Neural progenitor cell (in vitro differentiated cells): ENCODE results near the gene XYLT1. TPM values are rescaled to one million over a fixed set of nuclear protein-coding genes. Genes with fewer than 3 reads are reported as not detected.

ENCODE experiments used
- DNase-seq: peaks from one replicate; pipeline ENCODE4 v3.0.0-alpha.2; 2016; ENCODE audit warnings: low spot score
- H2AFZ ChIP-seq: fragments of 200-600 bp; sonication (generic); replicated peaks from 2 replicates; pipeline ENCODE4 v1.6.1; 2016; ENCODE audit warnings: antibody characterized with exemption
- H3F3A ChIP-seq: fragments of 200-600 bp; sonication (generic); 2 replicates; pipeline ENCODE4 v1.6.1; 2016; ENCODE audit warnings: antibody characterized with exemption, low read depth
- H3K27ac ChIP-seq: fragments of 200-600 bp; sonication (generic); 2 replicates; pipeline ENCODE4 v1.5.1; 2016; ENCODE audit warnings: mild to moderate bottlenecking
- H3K27me3 ChIP-seq: fragments of 200-600 bp; sonication (generic); 2 replicates; pipeline ENCODE4 v1.6.1; 2016; ENCODE audit warnings: mild to moderate bottlenecking, moderate library complexity
- H3K36me3 ChIP-seq: fragments of 200-600 bp; sonication (generic); 2 replicates; pipeline ENCODE4 v1.5.1; 2016
- H3K4me1 ChIP-seq: fragments of 200-600 bp; sonication (generic); 2 replicates; pipeline ENCODE4 v1.6.1; 2016; ENCODE audit warnings: mixed run types
- H3K4me2 ChIP-seq: fragments of 200-600 bp; sonication (generic); 2 replicates; pipeline ENCODE4 v1.6.1; 2016
- H3K4me3 ChIP-seq: fragments of 200-600 bp; sonication (generic); 2 replicates; pipeline ENCODE4 v1.5.1; 2016
- H3K79me2 ChIP-seq: fragments of 200-600 bp; sonication (generic); 2 replicates; pipeline ENCODE4 v1.6.1; 2016; ENCODE audit warnings: low read depth
- H3K9ac ChIP-seq: fragments of 200-600 bp; sonication (generic); 2 replicates; pipeline ENCODE4 v1.6.1; 2016
- H3K9me3 ChIP-seq: fragments of 200-600 bp; sonication (generic); 2 replicates; pipeline ENCODE4 v1.5.1; 2016; ENCODE audit warnings: low read depth
- H4K20me1 ChIP-seq: fragments of 200-600 bp; sonication (generic); 2 replicates; pipeline ENCODE4 v1.6.1; 2016; ENCODE audit warnings: low read depth
- H3K27ac Mint-ChIP-seq: 3 replicates; pipeline ENCODE4 v1.8.0; 2021; ENCODE audit warnings: mixed read lengths
- H3K27me3 Mint-ChIP-seq: 2 replicates; pipeline ENCODE4 v1.8.0; 2022; ENCODE audit warnings: low read depth, mild to moderate bottlenecking, inconsistent platforms, moderate library complexity, mixed read lengths; ENCODE audit not compliant: insufficient read depth
- H3K36me3 Mint-ChIP-seq: 3 replicates; pipeline ENCODE4 v1.8.0; 2021; ENCODE audit warnings: mixed read lengths
- H3K4me1 Mint-ChIP-seq: 3 replicates; pipeline ENCODE4 v1.8.0; 2021; ENCODE audit warnings: mixed read lengths
- H3K4me3 Mint-ChIP-seq: 3 replicates; pipeline ENCODE4 v1.8.0; 2021; ENCODE audit warnings: mild to moderate bottlenecking, moderate library complexity, mixed read lengths
- H3K9me3 Mint-ChIP-seq: 3 replicates; pipeline ENCODE4 v1.8.0; 2020; ENCODE audit warnings: mixed read lengths
- CTCF ChIP-seq: fragments of 200-600 bp; sonication (generic); IDR thresholded peaks from 2 replicates; pipeline ENCODE4 v1.5.1; 2017; ENCODE audit warnings: antibody characterized with exemption, mild to moderate bottlenecking
- EZH2 ChIP-seq: fragments of 200-600 bp; sonication (generic); IDR thresholded peaks from 2 replicates; pipeline ENCODE4 v1.6.1; 2017; ENCODE audit warnings: antibody characterized with exemption, mild to moderate bottlenecking, moderate library complexity
- EZH2phosphoT487 ChIP-seq: fragments of 200-600 bp; sonication (generic); IDR thresholded peaks from 2 replicates; pipeline ENCODE4 v1.6.1; 2017; ENCODE audit warnings: antibody characterized with exemption
- total RNA-seq: library from RNA; depleted of rRNA; stranded (reverse); fragments of >200 nt; gene quantifications from 2 replicates; pipeline ENCODE4 v1.2.3, GENCODE V29; 2015; ENCODE audit warnings: low replicate concordance

Gene XYLT1
- total RNA-seq, 1 donor from 2014 or later: 5.9 TPM

- Histone ChIP-seq H3K4me1 (peaks cover 7% of the 10 kb centered on the region), H3F3A (no peaks in the 10 kb centered on the region), H3K79me2 (no peaks in the 10 kb centered on the region), H3K9me3 (no peaks in the 10 kb centered on the region), H2AFZ (no peak overlapping the region), H3K4me3 (no peak overlapping the region), H3K27ac (no peak overlapping the region), H3K36me3 (no peaks in the 10 kb centered on the region), H3K4me2 (no peak overlapping the region), H3K27me3 (no peaks in the 10 kb centered on the region), H4K20me1 (no peaks in the 10 kb centered on the region), H3K9ac (no peak overlapping the region)
- TF ChIP-seq CTCF (no peak), EZH2phosphoT487 (no peak), EZH2 (no peak)
- H3K27ac Mint-ChIP-seq: no peak overlapping the region
- H3K4me1 Mint-ChIP-seq: no peaks in the 10 kb centered on the region
- peaks cover 2% of the 10 kb centered on the region for H3K27me3 Mint-ChIP-seq
- no peaks in the 10 kb centered on the region for H3K9me3 Mint-ChIP-seq
- no peak for DNase-seq
- peaks cover 6% of the 10 kb centered on the region for H3K36me3 Mint-ChIP-seq
- H3K4me3 Mint-ChIP-seq: no peak overlapping the region
These were observed 354.0 kb downstream of the XYLT1 start for GRCh38 chr16:17116595-17117322.

GRCh38 chr16:17109413-17109812 lies 361.3 kb downstream of the XYLT1 start:
- Histone ChIP-seq H4K20me1 (no peaks in the 10 kb centered on the region), H3K36me3 (no peaks in the 10 kb centered on the region), H2AFZ (no peak overlapping the region), H3F3A (peaks cover 6% of the 10 kb centered on the region), H3K27ac (no peak overlapping the region), H3K27me3 (no peaks in the 10 kb centered on the region), H3K9me3 (no peaks in the 10 kb centered on the region), H3K9ac (no peak overlapping the region), H3K4me1 (peaks cover 24% of the 10 kb centered on the region), H3K79me2 (no peaks in the 10 kb centered on the region), H3K4me3 (no peak overlapping the region), H3K4me2 (no peak overlapping the region)
- Mint-ChIP-seq H3K4me3 (no peak overlapping the region), H3K9me3 (no peaks in the 10 kb centered on the region), H3K36me3 (peaks cover 6% of the 10 kb centered on the region), H3K27ac (no peak overlapping the region), H3K4me1 (peaks cover 30% of the 10 kb centered on the region), H3K27me3 (peaks cover 5% of the 10 kb centered on the region)
- DNase-seq: no peak
- no peak for TF ChIP-seq EZH2
- TF ChIP-seq EZH2phosphoT487: no peak
- TF ChIP-seq CTCF: no peak

GRCh38 chr16:17108596-17108995 lies 362.2 kb downstream of the XYLT1 start:
- no peaks in the 10 kb centered on the region for H3K79me2 ChIP-seq
- no peak overlapping the region for H3K9ac ChIP-seq
- peaks cover 6% of the 10 kb centered on the region for H3F3A ChIP-seq
- H3K4me2 ChIP-seq: no peak overlapping the region
- no peak for DNase-seq
- no peaks in the 10 kb centered on the region for H3K9me3 Mint-ChIP-seq
- H3K27ac Mint-ChIP-seq: peak overlapping the region; percentile 21
- H3K4me3 ChIP-seq: no peak overlapping the region
- no peak overlapping the region for H3K27ac ChIP-seq
- H3K36me3 ChIP-seq: no peaks in the 10 kb centered on the region
- no peak overlapping the region for H2AFZ ChIP-seq
- H3K4me1 Mint-ChIP-seq: peaks cover 30% of the 10 kb centered on the region
- peaks cover 6% of the 10 kb centered on the region for H3K36me3 Mint-ChIP-seq
- H3K9me3 ChIP-seq: no peaks in the 10 kb centered on the region
- no peak overlapping the region for H3K4me3 Mint-ChIP-seq
- H3K4me1 ChIP-seq: peaks cover 24% of the 10 kb centered on the region
- H3K27me3 Mint-ChIP-seq: peaks cover 5% of the 10 kb centered on the region
- no peaks in the 10 kb centered on the region for H3K27me3 ChIP-seq
- TF ChIP-seq CTCF (no peak), EZH2phosphoT487 (no peak), EZH2 (no peak)
- H4K20me1 ChIP-seq: no peaks in the 10 kb centered on the region
